Sigmoid colon (tissue), 3 donors: ENCODE results near the gene NOP10.

Experiments used
- POLR2A ChIP-seq, 2 donors: fragments of 450-650 bp; IDR thresholded peaks; one replicate each; pipeline ENCODE4 v1.6.1; 2016; ENCODE audit warnings: antibody characterized with exemption in 2 of 2, mild to moderate bottlenecking in 2 of 2, moderate library complexity in 2 of 2
- TF ChIP-seq, protein P1 (sequence below), 4 experiments: fragments of 450-650 bp in 3 of 4; fragments of 200-600 bp in 1 of 4; IDR thresholded peaks; one replicate each; pipeline ENCODE4 v1.5.1; 2016 to 2019; ENCODE audit warnings: antibody characterized with exemption in 4 of 4, mild to moderate bottlenecking in 3 of 4, moderate library complexity in 2 of 4

DNA sequence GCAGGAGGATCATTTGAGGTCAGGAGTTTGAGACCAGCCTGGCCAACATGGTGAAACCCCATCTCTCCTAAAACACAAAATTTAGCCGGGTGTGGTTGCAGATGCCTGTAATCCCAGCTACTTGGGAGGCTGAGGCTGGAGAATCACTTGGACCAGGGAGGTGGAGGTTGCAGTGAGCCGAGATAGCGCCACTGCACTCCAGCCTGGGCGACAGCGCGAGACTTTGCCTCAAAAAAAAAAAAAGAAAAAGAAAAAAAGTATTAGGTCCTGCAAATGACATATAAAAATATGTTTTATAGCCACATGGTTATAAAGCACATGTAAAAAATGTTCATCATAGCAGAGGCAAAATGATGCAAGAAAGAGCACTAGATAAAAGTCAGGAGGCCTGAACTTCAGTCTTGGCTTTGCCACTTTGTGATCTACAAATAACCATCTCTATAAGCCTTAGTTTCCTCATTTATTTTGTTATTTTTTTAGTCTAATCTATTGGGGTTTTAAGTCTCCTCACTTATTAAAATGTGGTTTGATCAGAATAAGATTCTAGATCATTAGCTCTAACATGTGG, 10.3 kb downstream of the NOP10 start:
- no peak for TF ChIP-seq POLR2A (IDR thresholded peaks at IDR 0.05)
- TF ChIP-seq, protein P1, sequence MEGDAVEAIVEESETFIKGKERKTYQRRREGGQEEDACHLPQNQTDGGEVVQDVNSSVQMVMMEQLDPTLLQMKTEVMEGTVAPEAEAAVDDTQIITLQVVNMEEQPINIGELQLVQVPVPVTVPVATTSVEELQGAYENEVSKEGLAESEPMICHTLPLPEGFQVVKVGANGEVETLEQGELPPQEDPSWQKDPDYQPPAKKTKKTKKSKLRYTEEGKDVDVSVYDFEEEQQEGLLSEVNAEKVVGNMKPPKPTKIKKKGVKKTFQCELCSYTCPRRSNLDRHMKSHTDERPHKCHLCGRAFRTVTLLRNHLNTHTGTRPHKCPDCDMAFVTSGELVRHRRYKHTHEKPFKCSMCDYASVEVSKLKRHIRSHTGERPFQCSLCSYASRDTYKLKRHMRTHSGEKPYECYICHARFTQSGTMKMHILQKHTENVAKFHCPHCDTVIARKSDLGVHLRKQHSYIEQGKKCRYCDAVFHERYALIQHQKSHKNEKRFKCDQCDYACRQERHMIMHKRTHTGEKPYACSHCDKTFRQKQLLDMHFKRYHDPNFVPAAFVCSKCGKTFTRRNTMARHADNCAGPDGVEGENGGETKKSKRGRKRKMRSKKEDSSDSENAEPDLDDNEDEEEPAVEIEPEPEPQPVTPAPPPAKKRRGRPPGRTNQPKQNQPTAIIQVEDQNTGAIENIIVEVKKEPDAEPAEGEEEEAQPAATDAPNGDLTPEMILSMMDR (IDR thresholded peaks at IDR 0.05): no peak
